ENCODE data around the gene SLC7A4. TPM values are rescaled to one million over a fixed set of nuclear protein-coding genes. Genes with fewer than 3 reads are reported as not detected.

The SLC7A4 gene
- total and polyA plus RNA-seq, 10 of the 15 experiments (the other 5 are each of a cell fraction or from before 2014, with no cell fraction given) = 0.06 to 0.25 (median 0.14) TPM; not detected in 6

DNA sequence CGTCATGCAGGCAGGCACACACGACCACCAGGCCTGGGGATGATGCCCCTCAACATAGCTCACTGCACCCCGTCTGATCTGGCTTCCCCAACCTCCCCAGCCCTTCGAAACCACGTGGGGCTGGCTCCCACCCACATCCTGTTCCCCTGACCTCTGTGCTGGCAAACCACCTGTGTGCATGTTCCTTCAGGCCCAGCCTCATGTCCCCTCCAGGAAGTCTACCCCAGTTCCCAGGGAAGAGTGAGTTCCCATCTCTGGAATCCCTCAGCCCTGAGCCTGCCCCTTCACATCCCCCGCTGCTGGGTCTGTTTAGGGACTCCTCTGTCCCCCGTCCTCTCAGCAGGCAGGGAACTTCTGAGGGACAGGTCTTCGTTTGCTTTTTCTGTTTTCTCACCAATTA is 7.1 kb downstream of the SLC7A4 start:
- H3K36me3 ChIP-seq (ENCODE audit: control insufficient read depth in 2 of 2, insufficient read depth in 2 of 2, low read length in 1 of 2) = no peaks in the 10 kb centered on the region
- peak overlapping the region; percentile 59 for H2AFZ ChIP-seq (ENCODE audit: control insufficient read depth, low read depth, low read length)
- H3K4me1 ChIP-seq (ENCODE audit: control insufficient read depth, insufficient read depth, low read length) = peaks cover 7% of the 10 kb centered on the region
- FAIRE-seq = no peak
- H3K4me2 ChIP-seq (ENCODE audit: control insufficient read depth, insufficient read depth) = no peak overlapping the region; the same call in 1 of the 2 replicates
- H3K27ac ChIP-seq (ENCODE audit: control insufficient read depth, insufficient read depth) = no peak overlapping the region
- no peaks in the 10 kb centered on the region for H3K9me3 ChIP-seq (replicated peaks; ENCODE audit: control insufficient read depth, insufficient read depth, low read length)
- ATAC-seq = peak; percentile 43; the same call in 2 of the 3 replicates
- no peaks in the 10 kb centered on the region for H4K20me1 ChIP-seq (ENCODE audit: control insufficient read depth, insufficient read depth)
- SMC1A ChIA-PET (ENCODE audit: uncharacterized antibody, unreplicated experiment) = no interaction called here
- in situ Hi-C loops (cut with MboI) = no loop called here
- H3K27me3 ChIP-seq (replicated peaks in 1 of 2; ENCODE audit: control insufficient read depth in 2 of 2, insufficient read depth in 2 of 2, low read length in 1 of 2) = no peaks in the 10 kb centered on the region
- BruUV-seq (replicated peaks) = no TSS peak
- H3K9ac ChIP-seq (ENCODE audit: control insufficient read depth, insufficient read depth, low read length) = no peak overlapping the region
- CTCF ChIA-PET = no interaction called here
- RAD21 ChIA-PET (ENCODE audit: unreplicated experiment) = no interaction called here
- 11% methylated on average over 8 of the region's 8 CpGs for WGBS (ENCODE audit: insufficient coverage, insufficient replicate concordance, low lambda C conversion rate, missing lambda C conversion rate)
- intact Hi-C loops (cut with micrococcal nuclease; ENCODE audit: unreplicated experiment) = no loop called here
- no peaks in the 10 kb centered on the region for H3K79me2 ChIP-seq (ENCODE audit: control insufficient read depth, insufficient read depth, low read length)
- TF ChIP-seq RUNX3 (IDR thresholded peaks at IDR 0.05; ENCODE audit: low read length) = 0 out of 2 replicates have a peak, but pooled peaks have one; percentile 29
- TF ChIP-seq, protein P1, sequence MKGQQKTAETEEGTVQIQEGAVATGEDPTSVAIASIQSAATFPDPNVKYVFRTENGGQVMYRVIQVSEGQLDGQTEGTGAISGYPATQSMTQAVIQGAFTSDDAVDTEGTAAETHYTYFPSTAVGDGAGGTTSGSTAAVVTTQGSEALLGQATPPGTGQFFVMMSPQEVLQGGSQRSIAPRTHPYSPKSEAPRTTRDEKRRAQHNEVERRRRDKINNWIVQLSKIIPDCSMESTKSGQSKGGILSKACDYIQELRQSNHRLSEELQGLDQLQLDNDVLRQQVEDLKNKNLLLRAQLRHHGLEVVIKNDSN (IDR thresholded peaks at IDR 0.05; ENCODE audit: borderline replicate concordance, extremely low read length, insufficient read depth, low read depth, low read length) = peak; percentile 75
- TF ChIP-seq CBX5 (IDR thresholded peaks at IDR 0.05; ENCODE audit: low read depth) = no peak
- POLR2A ChIA-PET = no interaction called here
- no peak for DNase-seq (ENCODE audit: low read depth, low spot score)
- H3K4me3 ChIP-seq = no peak overlapping the region

DNA sequence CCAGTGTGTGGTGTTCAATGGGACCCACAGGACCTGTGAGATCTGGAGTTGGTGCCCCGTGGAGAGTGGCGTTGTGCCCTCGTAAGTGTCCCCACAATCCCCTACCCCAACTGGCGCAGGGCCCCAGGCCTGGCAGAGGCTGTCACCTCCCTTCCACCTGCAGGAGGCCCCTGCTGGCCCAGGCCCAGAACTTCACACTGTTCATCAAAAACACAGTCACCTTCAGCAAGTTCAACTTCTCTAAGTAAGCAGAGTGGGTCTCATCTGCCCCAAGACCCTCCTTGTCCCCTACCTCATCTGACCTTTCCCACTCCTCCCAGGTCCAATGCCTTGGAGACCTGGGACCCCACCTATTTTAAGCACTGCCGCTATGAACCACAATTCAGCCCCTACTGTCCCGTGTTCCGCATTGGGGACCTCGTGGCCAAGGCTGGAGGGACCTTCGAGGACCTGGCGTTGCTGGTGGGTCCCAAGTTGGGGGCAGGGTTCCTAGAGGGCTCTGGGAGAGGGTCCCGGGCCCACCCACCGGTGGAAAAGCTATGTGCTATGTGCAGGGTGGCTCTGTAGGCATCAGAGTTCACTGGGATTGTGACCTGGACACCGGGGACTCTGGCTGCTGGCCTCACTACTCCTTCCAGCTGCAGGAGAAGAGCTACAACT is 9.3 kb downstream of the SLC7A4 start:
- no peak for TF ChIP-seq NR2F1 (conservative IDR thresholded peaks at IDR 0.05)
- TF ChIP-seq, protein P2, sequence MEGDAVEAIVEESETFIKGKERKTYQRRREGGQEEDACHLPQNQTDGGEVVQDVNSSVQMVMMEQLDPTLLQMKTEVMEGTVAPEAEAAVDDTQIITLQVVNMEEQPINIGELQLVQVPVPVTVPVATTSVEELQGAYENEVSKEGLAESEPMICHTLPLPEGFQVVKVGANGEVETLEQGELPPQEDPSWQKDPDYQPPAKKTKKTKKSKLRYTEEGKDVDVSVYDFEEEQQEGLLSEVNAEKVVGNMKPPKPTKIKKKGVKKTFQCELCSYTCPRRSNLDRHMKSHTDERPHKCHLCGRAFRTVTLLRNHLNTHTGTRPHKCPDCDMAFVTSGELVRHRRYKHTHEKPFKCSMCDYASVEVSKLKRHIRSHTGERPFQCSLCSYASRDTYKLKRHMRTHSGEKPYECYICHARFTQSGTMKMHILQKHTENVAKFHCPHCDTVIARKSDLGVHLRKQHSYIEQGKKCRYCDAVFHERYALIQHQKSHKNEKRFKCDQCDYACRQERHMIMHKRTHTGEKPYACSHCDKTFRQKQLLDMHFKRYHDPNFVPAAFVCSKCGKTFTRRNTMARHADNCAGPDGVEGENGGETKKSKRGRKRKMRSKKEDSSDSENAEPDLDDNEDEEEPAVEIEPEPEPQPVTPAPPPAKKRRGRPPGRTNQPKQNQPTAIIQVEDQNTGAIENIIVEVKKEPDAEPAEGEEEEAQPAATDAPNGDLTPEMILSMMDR (IDR thresholded peaks at IDR 0.05 in 2 of 3, conservative IDR thresholded peaks at IDR 0.05 in 1 of 3; ENCODE audit: control insufficient read depth in 2 of 3, extremely low read depth in 1 of 3, insufficient read depth in 1 of 3, low read depth in 3 of 3, low read length in 3 of 3) = 0 out of 6 replicates have a peak, but pooled peaks of 1 of the 3 experiments have one; percentile 11
- no peaks in the 10 kb centered on the region for H3K9me3 ChIP-seq (replicated peaks; ENCODE audit: control insufficient read depth, insufficient read depth, low read length)
- in situ Hi-C loops (cut with MboI) (no loop called here), intact Hi-C loops (cut with micrococcal nuclease; ENCODE audit: unreplicated experiment) (no loop called here)
- no peak overlapping the region for H3K4me3 ChIP-seq
- ChIA-PET SMC1A (ENCODE audit: uncharacterized antibody, unreplicated experiment) (no interaction called here), POLR2A (no interaction called here), RAD21 (ENCODE audit: unreplicated experiment) (no interaction called here), CTCF (interaction anchor here (0.8 to 1.0 kb wide), 2 partner anchors 63 to 69 kb away, joined by 3 read pairs; no protein-coding TSS in a partner anchor)
- no peak overlapping the region for H2AFZ ChIP-seq (ENCODE audit: control insufficient read depth, low read depth, low read length)
- H3K4me2 ChIP-seq (ENCODE audit: control insufficient read depth, insufficient read depth) = no peak overlapping the region
- H4K20me1 ChIP-seq (ENCODE audit: control insufficient read depth, insufficient read depth) = no peaks in the 10 kb centered on the region
- ATAC-seq (peak; percentile 62), DNase-seq (ENCODE audit: low read depth, low spot score) (no peak), FAIRE-seq (no peak)
- peaks cover 7% of the 10 kb centered on the region for H3K4me1 ChIP-seq (ENCODE audit: control insufficient read depth, insufficient read depth, low read length)
- H3K9ac ChIP-seq (ENCODE audit: control insufficient read depth, insufficient read depth, low read length) = no peak overlapping the region
- H3K27ac ChIP-seq (ENCODE audit: control insufficient read depth, insufficient read depth) = no peak overlapping the region
- 26% methylated on average over 13 of the region's 13 CpGs for WGBS (ENCODE audit: insufficient coverage, insufficient replicate concordance, low lambda C conversion rate, missing lambda C conversion rate)
- BruUV-seq (replicated peaks) = no TSS peak
- no peaks in the 10 kb centered on the region for H3K27me3 ChIP-seq (replicated peaks in 1 of 2; ENCODE audit: control insufficient read depth in 2 of 2, insufficient read depth in 2 of 2, low read length in 1 of 2)
- H3K36me3 ChIP-seq (ENCODE audit: control insufficient read depth in 2 of 2, insufficient read depth in 2 of 2, low read length in 1 of 2) = no peaks in the 10 kb centered on the region
- H3K79me2 ChIP-seq (ENCODE audit: control insufficient read depth, insufficient read depth, low read length) = no peaks in the 10 kb centered on the region

All from GM12878 (cell line).